ENCODE data around the gene FARP2.
A peak's percentile ranks its signal among the peaks of the same experiment; 100 is the strongest.
"Not testable (repeated sequence)": the region's sequence is repeated elsewhere in the genome, so short reads cannot be mapped to it uniquely, and the experiment has no call there.

Gene FARP2

DNA sequence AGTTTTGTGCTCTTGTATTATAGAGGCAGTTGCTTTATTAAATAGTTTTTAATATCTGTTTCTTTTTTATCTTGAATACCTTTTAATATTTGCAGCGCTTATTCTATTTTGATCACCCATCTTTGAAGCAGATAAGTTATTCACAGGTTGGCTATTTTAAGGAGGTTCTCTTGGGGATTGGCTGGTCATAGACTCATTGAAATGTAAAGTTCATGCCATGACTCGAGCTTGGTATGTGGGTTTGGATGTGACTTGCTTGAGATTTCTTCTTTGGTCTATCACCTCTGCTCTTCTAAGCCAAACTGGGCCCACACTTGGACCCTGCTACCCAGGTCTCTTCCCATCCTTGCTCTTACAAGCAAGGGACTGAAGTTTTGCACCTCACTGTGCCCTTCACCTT, 33.6 kb downstream of the FARP2 start:
- ATAC-seq = no peak
- TF ChIP-seq, protein P1, sequence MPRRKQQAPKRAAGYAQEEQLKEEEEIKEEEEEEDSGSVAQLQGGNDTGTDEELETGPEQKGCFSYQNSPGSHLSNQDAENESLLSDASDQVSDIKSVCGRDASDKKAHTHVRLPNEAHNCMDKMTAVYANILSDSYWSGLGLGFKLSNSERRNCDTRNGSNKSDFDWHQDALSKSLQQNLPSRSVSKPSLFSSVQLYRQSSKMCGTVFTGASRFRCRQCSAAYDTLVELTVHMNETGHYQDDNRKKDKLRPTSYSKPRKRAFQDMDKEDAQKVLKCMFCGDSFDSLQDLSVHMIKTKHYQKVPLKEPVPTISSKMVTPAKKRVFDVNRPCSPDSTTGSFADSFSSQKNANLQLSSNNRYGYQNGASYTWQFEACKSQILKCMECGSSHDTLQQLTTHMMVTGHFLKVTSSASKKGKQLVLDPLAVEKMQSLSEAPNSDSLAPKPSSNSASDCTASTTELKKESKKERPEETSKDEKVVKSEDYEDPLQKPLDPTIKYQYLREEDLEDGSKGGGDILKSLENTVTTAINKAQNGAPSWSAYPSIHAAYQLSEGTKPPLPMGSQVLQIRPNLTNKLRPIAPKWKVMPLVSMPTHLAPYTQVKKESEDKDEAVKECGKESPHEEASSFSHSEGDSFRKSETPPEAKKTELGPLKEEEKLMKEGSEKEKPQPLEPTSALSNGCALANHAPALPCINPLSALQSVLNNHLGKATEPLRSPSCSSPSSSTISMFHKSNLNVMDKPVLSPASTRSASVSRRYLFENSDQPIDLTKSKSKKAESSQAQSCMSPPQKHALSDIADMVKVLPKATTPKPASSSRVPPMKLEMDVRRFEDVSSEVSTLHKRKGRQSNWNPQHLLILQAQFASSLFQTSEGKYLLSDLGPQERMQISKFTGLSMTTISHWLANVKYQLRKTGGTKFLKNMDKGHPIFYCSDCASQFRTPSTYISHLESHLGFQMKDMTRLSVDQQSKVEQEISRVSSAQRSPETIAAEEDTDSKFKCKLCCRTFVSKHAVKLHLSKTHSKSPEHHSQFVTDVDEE (CRISPR knock-in tag; IDR thresholded peaks at IDR 0.05) = no peak
- TF ChIP-seq CSDC2 (CRISPR knock-in tag; IDR thresholded peaks at IDR 0.05) (no peak), ZFP30 (CRISPR knock-in tag; IDR thresholded peaks at IDR 0.05) (no peak)

DNA sequence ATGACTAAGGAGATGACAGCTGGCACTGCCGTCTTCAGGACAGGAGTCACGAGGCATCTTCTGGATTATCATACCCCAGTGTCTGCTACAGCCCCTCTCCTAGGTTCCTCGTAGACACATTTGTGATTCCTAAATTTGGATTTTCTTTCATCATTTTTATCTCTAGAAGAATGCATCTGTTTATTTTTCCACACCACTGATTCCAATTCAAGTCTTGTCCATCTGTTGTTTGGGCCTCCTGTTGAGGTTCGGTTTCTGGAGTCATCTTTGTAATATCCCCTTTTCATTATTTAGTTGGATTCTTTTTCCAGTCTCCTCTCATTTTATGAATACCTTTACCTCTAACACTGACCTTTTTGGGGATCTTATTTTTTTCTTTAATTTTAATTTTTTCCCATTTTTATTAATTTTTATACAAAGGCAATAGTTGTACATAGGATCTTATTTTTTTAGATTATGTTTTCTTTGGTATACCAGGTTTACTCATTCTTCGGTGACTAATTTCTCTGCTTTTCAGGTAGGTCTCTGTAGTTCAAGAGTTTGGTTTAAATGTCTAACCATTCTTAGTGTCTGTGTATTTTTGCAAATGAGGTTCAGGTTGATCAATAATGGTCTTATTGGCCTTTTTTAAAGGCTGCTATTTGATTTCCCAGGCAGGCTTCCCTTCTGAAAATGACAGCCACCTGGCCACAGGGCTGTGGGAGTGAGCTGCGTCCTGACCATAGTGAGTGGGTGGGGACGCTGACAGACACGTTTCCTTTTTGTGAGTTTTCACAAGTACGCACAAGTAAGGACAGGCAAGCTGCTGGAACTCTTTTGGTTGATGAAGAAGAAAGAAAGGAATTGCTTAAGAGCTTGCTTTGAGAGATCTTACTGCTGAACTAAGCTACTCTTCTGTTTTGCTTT, 34.5 kb downstream of the FARP2 start:
- TF ChIP-seq ZFP30 (CRISPR knock-in tag; IDR thresholded peaks at IDR 0.05) (no peak), ZNF8 (CRISPR knock-in tag; IDR thresholded peaks at IDR 0.05) (no peak), OSR1 (CRISPR knock-in tag; IDR thresholded peaks at IDR 0.05) (no peak), ZFP3 (CRISPR knock-in tag; IDR thresholded peaks at IDR 0.05) (no peak), ESRRG (CRISPR knock-in tag; IDR thresholded peaks at IDR 0.05) (no peak), ISL1 (CRISPR knock-in tag; IDR thresholded peaks at IDR 0.05) (no peak), RARB (CRISPR knock-in tag; IDR thresholded peaks at IDR 0.05) (no peak), CSDC2 (CRISPR knock-in tag; IDR thresholded peaks at IDR 0.05) (no peak), ZNF565 (CRISPR knock-in tag; conservative IDR thresholded peaks at IDR 0.05; ENCODE audit: low read depth) (no peak), ARNTL (CRISPR knock-in tag; IDR thresholded peaks at IDR 0.05; ENCODE audit: borderline replicate concordance, low read depth) (no peak), GLIS3 (CRISPR knock-in tag; IDR thresholded peaks at IDR 0.05) (no peak), ZNF70 (CRISPR knock-in tag; IDR thresholded peaks at IDR 0.05) (no peak), TOX (CRISPR knock-in tag; IDR thresholded peaks at IDR 0.05; ENCODE audit: borderline replicate concordance) (no peak)
- TF ChIP-seq, protein P1 (CRISPR knock-in tag; IDR thresholded peaks at IDR 0.05) = no peak
- TF ChIP-seq, protein P2, sequence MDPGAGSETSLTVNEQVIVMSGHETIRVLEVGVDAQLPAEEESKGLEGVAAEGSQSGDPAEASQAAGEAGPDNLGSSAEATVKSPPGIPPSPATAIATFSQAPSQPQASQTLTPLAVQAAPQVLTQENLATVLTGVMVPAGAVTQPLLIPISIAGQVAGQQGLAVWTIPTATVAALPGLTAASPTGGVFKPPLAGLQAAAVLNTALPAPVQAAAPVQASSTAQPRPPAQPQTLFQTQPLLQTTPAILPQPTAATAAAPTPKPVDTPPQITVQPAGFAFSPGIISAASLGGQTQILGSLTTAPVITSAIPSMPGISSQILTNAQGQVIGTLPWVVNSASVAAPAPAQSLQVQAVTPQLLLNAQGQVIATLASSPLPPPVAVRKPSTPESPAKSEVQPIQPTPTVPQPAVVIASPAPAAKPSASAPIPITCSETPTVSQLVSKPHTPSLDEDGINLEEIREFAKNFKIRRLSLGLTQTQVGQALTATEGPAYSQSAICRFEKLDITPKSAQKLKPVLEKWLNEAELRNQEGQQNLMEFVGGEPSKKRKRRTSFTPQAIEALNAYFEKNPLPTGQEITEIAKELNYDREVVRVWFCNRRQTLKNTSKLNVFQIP (CRISPR knock-in tag; IDR thresholded peaks at IDR 0.05; ENCODE audit: borderline replicate concordance, low read depth) = no peak
- TF ChIP-seq, protein P3, sequence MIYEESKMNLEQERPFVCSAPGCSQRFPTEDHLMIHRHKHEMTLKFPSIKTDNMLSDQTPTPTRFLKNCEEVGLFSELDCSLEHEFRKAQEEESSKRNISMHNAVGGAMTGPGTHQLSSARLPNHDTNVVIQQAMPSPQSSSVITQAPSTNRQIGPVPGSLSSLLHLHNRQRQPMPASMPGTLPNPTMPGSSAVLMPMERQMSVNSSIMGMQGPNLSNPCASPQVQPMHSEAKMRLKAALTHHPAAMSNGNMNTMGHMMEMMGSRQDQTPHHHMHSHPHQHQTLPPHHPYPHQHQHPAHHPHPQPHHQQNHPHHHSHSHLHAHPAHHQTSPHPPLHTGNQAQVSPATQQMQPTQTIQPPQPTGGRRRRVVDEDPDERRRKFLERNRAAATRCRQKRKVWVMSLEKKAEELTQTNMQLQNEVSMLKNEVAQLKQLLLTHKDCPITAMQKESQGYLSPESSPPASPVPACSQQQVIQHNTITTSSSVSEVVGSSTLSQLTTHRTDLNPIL (CRISPR knock-in tag; IDR thresholded peaks at IDR 0.05; ENCODE audit: low read depth) = no peak
- TF ChIP-seq, protein P4, sequence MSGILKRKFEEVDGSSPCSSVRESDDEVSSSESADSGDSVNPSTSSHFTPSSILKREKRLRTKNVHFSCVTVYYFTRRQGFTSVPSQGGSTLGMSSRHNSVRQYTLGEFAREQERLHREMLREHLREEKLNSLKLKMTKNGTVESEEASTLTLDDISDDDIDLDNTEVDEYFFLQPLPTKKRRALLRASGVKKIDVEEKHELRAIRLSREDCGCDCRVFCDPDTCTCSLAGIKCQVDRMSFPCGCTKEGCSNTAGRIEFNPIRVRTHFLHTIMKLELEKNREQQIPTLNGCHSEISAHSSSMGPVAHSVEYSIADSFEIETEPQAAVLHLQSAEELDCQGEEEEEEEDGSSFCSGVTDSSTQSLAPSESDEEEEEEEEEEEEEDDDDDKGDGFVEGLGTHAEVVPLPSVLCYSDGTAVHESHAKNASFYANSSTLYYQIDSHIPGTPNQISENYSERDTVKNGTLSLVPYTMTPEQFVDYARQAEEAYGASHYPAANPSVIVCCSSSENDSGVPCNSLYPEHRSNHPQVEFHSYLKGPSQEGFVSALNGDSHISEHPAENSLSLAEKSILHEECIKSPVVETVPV (CRISPR knock-in tag; IDR thresholded peaks at IDR 0.05) = no peak
- no peak for ATAC-seq

DNA sequence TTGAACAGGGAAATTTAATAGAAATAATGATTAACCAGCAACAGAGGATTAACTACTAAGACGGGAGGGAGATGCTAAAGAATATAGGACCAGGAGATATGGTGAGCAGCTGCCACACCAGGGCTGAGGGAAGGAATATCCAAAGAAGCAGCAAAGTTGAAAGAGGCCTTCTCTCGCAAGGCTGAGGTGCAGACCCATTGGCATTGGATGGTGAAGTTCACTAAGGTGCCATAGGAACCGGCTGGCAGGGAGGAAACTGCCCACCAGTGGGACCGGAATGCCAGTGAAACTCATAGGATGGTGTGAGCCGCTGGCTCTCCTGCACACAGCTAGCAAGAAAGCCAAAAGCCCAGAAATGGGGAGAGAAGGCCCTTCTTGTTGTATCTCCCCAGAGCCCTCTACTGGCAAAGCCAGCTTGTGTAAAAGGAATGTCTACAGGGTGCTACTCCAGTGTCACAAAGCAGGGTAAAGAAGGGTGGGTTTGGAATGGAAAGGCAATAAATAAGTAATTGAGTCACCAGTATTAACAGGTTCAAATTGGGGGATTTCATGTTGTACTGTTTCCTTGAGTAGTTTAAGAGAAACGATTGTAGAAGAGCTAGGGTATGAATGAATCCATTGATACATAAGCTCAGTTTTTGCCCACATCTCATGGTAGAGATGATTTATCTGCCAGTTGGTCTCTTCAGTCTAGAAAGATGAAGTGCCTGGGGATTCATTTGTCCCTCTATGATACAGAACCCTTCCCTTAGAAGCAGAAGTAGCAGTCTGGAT, 36.0 kb downstream of the FARP2 start:
- peak; percentile 73 for ATAC-seq

DNA sequence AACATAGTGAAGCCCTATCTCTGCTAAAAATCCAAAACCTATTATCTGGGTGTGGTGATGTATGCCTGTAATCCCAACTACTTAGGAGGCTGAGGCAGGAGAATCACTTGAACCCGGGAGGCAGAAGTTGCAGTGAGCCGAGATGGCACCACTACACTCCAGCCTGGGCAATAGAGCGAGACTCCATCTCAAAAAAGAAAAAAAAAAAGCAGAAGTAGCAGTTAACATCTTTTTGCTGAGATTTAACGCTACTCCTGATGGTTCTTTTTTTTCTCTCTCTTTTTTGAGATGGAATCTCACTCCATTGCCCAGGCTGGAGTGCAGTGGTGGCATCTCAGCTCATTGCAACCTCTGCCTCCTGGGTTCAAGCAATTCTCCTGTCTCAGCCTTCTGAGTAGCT, 36.7 kb downstream of the FARP2 start:
- ATAC-seq = not testable (repeated sequence)

More for the DNA sequence above, 36.0 kb downstream of the FARP2 start:
- TF ChIP-seq ESRRG (CRISPR knock-in tag; IDR thresholded peaks at IDR 0.05) (no peak), OSR1 (CRISPR knock-in tag; IDR thresholded peaks at IDR 0.05) (no peak), ZNF70 (CRISPR knock-in tag; IDR thresholded peaks at IDR 0.05) (no peak)
